H1 (cell line): ENCODE data around the gene GTF2F1. TPM values are rescaled to one million over a fixed set of nuclear protein-coding genes. Genes with fewer than 3 reads are reported as not detected.

Source experiments
- CTCF ChIA-PET: fragments of 300-600 bp; sonication (Branson Sonifier 250); formaldehyde crosslinking; loops from one replicate; lab custom pipeline; 2021; ENCODE audit not compliant: partially characterized antibody; lab: Charles Lee
- POLR2A ChIA-PET: fragments of 300-600 bp; sonication (Branson Sonifier 250); formaldehyde crosslinking; loops from one replicate; lab custom pipeline; 2021; ENCODE audit warnings: inconsistent platforms; ENCODE audit not compliant: partially characterized antibody; lab: Charles Lee
- DNase-seq, 2 experiments: peaks; one replicate each; pipeline versions ENCODE4 v3.0.0 to v3.0.0-alpha.2; 2010 to 2022; ENCODE audit warnings: low spot score in 2 of 2, low read depth in 1 of 2, mixed read lengths in 1 of 2
- FAIRE-seq: peaks from 2 replicates; lab custom pipeline; 2011; peaks lifted over from hg19 to GRCh38; lab: Jason Lieb, UNC
- H2AFZ ChIP-seq: 2 replicates; pipeline ENCODE4 v1.8.1; 2012; ENCODE audit warnings: low read length, inconsistent platforms
- H2AK5ac ChIP-seq: 2 replicates; pipeline ENCODE4 v1.6.1; 2013; ENCODE audit warnings: low read depth, low read length
- H2BK120ac ChIP-seq: replicated peaks from 2 replicates; pipeline ENCODE3; 2013; ENCODE audit warnings: low read depth, low read length, inconsistent platforms
- H2BK12ac ChIP-seq: 2 replicates; pipeline ENCODE4 v1.6.1; 2013; ENCODE audit warnings: low read depth, low read length
- H2BK15ac ChIP-seq: 2 replicates; pipeline ENCODE4 v1.6.1; 2013; ENCODE audit warnings: low read length
- H2BK20ac ChIP-seq: 2 replicates; pipeline ENCODE4 v1.6.1; 2013; ENCODE audit warnings: low read length
- H2BK5ac ChIP-seq: 2 replicates; pipeline ENCODE4 v1.6.1; 2013; ENCODE audit warnings: low read depth, low read length
- H3K14ac ChIP-seq: 2 replicates; pipeline ENCODE4 v1.6.1; 2013; ENCODE audit warnings: inconsistent platforms; ENCODE audit not compliant: insufficient read length
- H3K18ac ChIP-seq: 2 replicates; pipeline ENCODE4 v1.6.1; 2013; ENCODE audit warnings: low read length; ENCODE audit errors: extremely low read depth
- H3K23ac ChIP-seq: 2 replicates; pipeline ENCODE4 v1.6.1; 2013; ENCODE audit warnings: inconsistent platforms; ENCODE audit not compliant: insufficient read length
- H3K23me2 ChIP-seq: 2 replicates; pipeline ENCODE4 v1.6.1; 2013; ENCODE audit warnings: low read depth, low read length
- H3K27ac ChIP-seq: 2 replicates; pipeline ENCODE4 v1.6.1; 2011; ENCODE audit warnings: low read depth, low read length, inconsistent platforms
- H3K27me3 ChIP-seq, 4 experiments: replicated peaks in 1 of 4; 1 replicate in 1 of 4; 2 replicates in 3 of 4; pipeline versions ENCODE4 v1.6.1 to v1.8.1; 2011 to 2013; ENCODE audit warnings: low read length in 3 of 4, mild to moderate bottlenecking in 3 of 4, inconsistent platforms in 2 of 4, mixed read lengths in 2 of 4, moderate library complexity in 1 of 4; ENCODE audit not compliant: control insufficient read depth in 3 of 4, insufficient read depth in 3 of 4; ENCODE audit errors: extremely low read depth in 1 of 4
- H3K36me3 ChIP-seq, 4 experiments: 2 replicates each; pipeline versions ENCODE4 v1.6.1 to v1.8.1; 2011 to 2013; ENCODE audit warnings: mild to moderate bottlenecking in 4 of 4, low read length in 3 of 4, moderate library complexity in 2 of 4, control low read depth in 1 of 4, inconsistent platforms in 1 of 4; ENCODE audit not compliant: insufficient read depth in 4 of 4, control insufficient read depth in 2 of 4
- H3K4ac ChIP-seq: replicated peaks from 2 replicates; pipeline ENCODE3; 2013; ENCODE audit warnings: low read length, low read depth, mixed read lengths, inconsistent platforms; ENCODE audit not compliant: insufficient read length
- H3K4me1 ChIP-seq, 4 experiments: replicated peaks in 1 of 4; 1 replicate in 1 of 4; 2 replicates in 3 of 4; pipeline versions ENCODE4 v1.6.1 to v1.8.1; 2011 to 2013; ENCODE audit warnings: low read length in 3 of 4, inconsistent platforms in 2 of 4, mixed read lengths in 1 of 4; ENCODE audit not compliant: insufficient read depth in 4 of 4, control insufficient read depth in 3 of 4
- H3K4me2 ChIP-seq, 2 experiments: 2 replicates each; pipeline versions ENCODE4 v1.6.1 to v1.8.1; 2011 to 2013; ENCODE audit warnings: low read depth in 2 of 2, low read length in 2 of 2, control low read depth in 1 of 2, inconsistent platforms in 1 of 2, mild to moderate bottlenecking in 1 of 2; ENCODE audit not compliant: insufficient read depth in 1 of 2
- H3K4me3 ChIP-seq, 4 experiments: fragments of 200-600, 300-600 bp in 1 of 4; sonication (generic), shearing (Covaris generic), sonication (Bioruptor Twin) in 1 of 4; 2 replicates each; pipeline versions ENCODE4 v1.5.1 to v1.8.1; 2011 to 2016; ENCODE audit warnings: low read length in 4 of 4, low read depth in 3 of 4, control low read depth in 2 of 4, inconsistent platforms in 2 of 4, mild to moderate bottlenecking in 2 of 4, mixed read lengths in 1 of 4, moderate library complexity in 1 of 4; ENCODE audit not compliant: insufficient read depth in 2 of 4; ENCODE audit errors: extremely low read depth in 1 of 4
- H3K56ac ChIP-seq: replicated peaks from 2 replicates; pipeline ENCODE3; 2013; ENCODE audit warnings: low read depth, mild to moderate bottlenecking, mixed read lengths, low read length, inconsistent platforms; ENCODE audit not compliant: insufficient read length
- H3K79me1 ChIP-seq: 2 replicates; pipeline ENCODE4 v1.6.1; 2013; ENCODE audit warnings: low read depth, low read length, control low read depth
- H3K79me2 ChIP-seq, 2 experiments: 2 replicates each; pipeline versions ENCODE4 v1.6.1 to v1.8.1; 2012 to 2013; ENCODE audit warnings: low read length in 2 of 2, mild to moderate bottlenecking in 2 of 2, inconsistent platforms in 1 of 2; ENCODE audit not compliant: insufficient read depth in 2 of 2, control insufficient read depth in 1 of 2
- H3K9ac ChIP-seq, 4 experiments: replicated peaks in 1 of 4; 1 replicate in 1 of 4; 2 replicates in 3 of 4; pipeline versions ENCODE4 v1.6.1 to v1.8.1; 2011 to 2013; ENCODE audit warnings: low read depth in 3 of 4, low read length in 3 of 4, control low read depth in 2 of 4, mild to moderate bottlenecking in 2 of 4, moderate library complexity in 2 of 4, inconsistent platforms in 1 of 4; ENCODE audit errors: extremely low read depth in 1 of 4
- H3K9me3 ChIP-seq, 2 experiments: 2 replicates each; pipeline versions ENCODE4 v1.6.1 to v1.8.1; 2012 to 2013; ENCODE audit warnings: mild to moderate bottlenecking in 2 of 2, moderate library complexity in 2 of 2, control low read depth in 1 of 2, inconsistent platforms in 1 of 2, low read depth in 1 of 2, low read length in 1 of 2, mixed read lengths in 1 of 2; ENCODE audit not compliant: insufficient read depth in 2 of 2
- H4K20me1 ChIP-seq, 2 experiments: replicated peaks in 1 of 2; 2 replicates each; pipeline versions ENCODE3 to v1.8.1; 2011 to 2013; ENCODE audit warnings: inconsistent platforms in 2 of 2, low read length in 2 of 2, mild to moderate bottlenecking in 1 of 2; ENCODE audit not compliant: insufficient read depth in 2 of 2, control insufficient read depth in 1 of 2
- H4K5ac ChIP-seq: 2 replicates; pipeline ENCODE4 v1.6.1; 2013; ENCODE audit warnings: low read length, low read depth, mixed read lengths, inconsistent platforms; ENCODE audit not compliant: insufficient read length
- H4K8ac ChIP-seq: 2 replicates; pipeline ENCODE4 v1.8.0; 2013; ENCODE audit warnings: mild to moderate bottlenecking, moderate library complexity, low read length, inconsistent platforms; ENCODE audit not compliant: insufficient read depth; ENCODE audit errors: extremely low read depth
- H4K91ac ChIP-seq: replicated peaks from 2 replicates; pipeline ENCODE3; 2013; ENCODE audit warnings: low read length, mixed read lengths, inconsistent platforms; ENCODE audit not compliant: insufficient read length
- ASH2L ChIP-seq: fragments of 200-600, 300-600 bp; sonication (generic); IDR thresholded peaks from one replicate; pipeline ENCODE4 v1.7.1; 2017; ENCODE audit warnings: low read length
- BRCA1 ChIP-seq: IDR thresholded peaks from 2 replicates; pipeline ENCODE4 v1.6.1; 2012; ENCODE audit warnings: low read depth, low read length, improper control_type of control experiment
- E2F6 ChIP-seq: IDR thresholded peaks from 2 replicates; pipeline ENCODE4 v1.6.1; 2012; ENCODE audit warnings: inconsistent platforms
- FOSL1 ChIP-seq: IDR thresholded peaks from 2 replicates; pipeline ENCODE4 v1.6.1; 2011; ENCODE audit warnings: mild to moderate bottlenecking, low read depth, low read length, moderate library complexity; ENCODE audit not compliant: insufficient read depth
- NRF1 ChIP-seq: IDR thresholded peaks from 2 replicates; pipeline ENCODE4 v1.6.1; 2011; ENCODE audit warnings: mild to moderate bottlenecking, low read depth, low read length, improper control_type of control experiment
- POLR2A ChIP-seq, 2 experiments: IDR thresholded peaks; 1 replicate in 1 of 2; 2 replicates in 1 of 2; pipeline ENCODE4 v1.6.1; 2011; ENCODE audit warnings: low read depth in 2 of 2, low read length in 2 of 2, mild to moderate bottlenecking in 2 of 2; ENCODE audit errors: control extremely low read depth in 1 of 2
- SP1 ChIP-seq: IDR thresholded peaks from 2 replicates; pipeline ENCODE4 v1.6.1; 2011; ENCODE audit warnings: low read depth, low read length
- SRF ChIP-seq: IDR thresholded peaks from 2 replicates; pipeline ENCODE4 v1.6.1; 2011; ENCODE audit warnings: mild to moderate bottlenecking, low read depth, low read length, moderate library complexity
- TBP ChIP-seq: IDR thresholded peaks from 2 replicates; pipeline ENCODE4 v1.6.1; 2011; ENCODE audit warnings: low read depth, low read length, improper control_type of control experiment
- TCF12 ChIP-seq: IDR thresholded peaks from 2 replicates; pipeline ENCODE4 v1.6.1; 2011; ENCODE audit warnings: low read depth, mild to moderate bottlenecking, low read length
- USF2 ChIP-seq: IDR thresholded peaks from 2 replicates; pipeline ENCODE4 v1.6.1; 2011; ENCODE audit warnings: low read length, improper control_type of control experiment
- YY1 ChIP-seq: IDR thresholded peaks from 2 replicates; pipeline ENCODE4 v1.6.1; 2011; ENCODE audit warnings: low read depth, mild to moderate bottlenecking, low read length
- WGBS, 2 experiments: shearing (Covaris generic) in 1 of 2; methylation state at CpG; one replicate each; pipeline versions ENCODE4 v1.1.6 to v1.1.7; 2013 to 2015; ENCODE audit warnings: low lambda C conversion rate in 2 of 2, mixed read lengths in 2 of 2, inconsistent platforms in 1 of 2, low coverage in 1 of 2, missing lambda C conversion rate in 1 of 2; ENCODE audit not compliant: insufficient replicate concordance in 2 of 2, insufficient coverage in 1 of 2, insufficient read length in 1 of 2; ENCODE audit errors: extremely low coverage in 1 of 2, missing lambda C conversion rate in 1 of 2; 5-methylcytosine and 5-hydroxymethylcytosine counted together
- polyA plus RNA-seq, 7 experiments: library from polyadenylated mRNA; depleted of rRNA in 3 of 7; stranded (reverse) in 5 of 7; unstranded in 2 of 7; fragments of >200 nt in 5 of 7; fragments of 200-250 nt in 2 of 7; gene quantifications; 1 replicate in 5 of 7; 2 replicates in 1 of 7; 4 replicates in 1 of 7; pipeline versions ENCODE4 v1.2.1 to v1.2.3, GENCODE V29; 2011 to 2013; ENCODE audit warnings: missing spikeins in 2 of 7, mixed read lengths in 2 of 7
- total RNA-seq: library from RNA; stranded (reverse); fragmentation: NEBNext Ultra II Directional; extraction: Animal tissue kit (Norgen Biotek cat#: 25700); gene quantifications from 2 replicates; pipeline ENCODE4 v1.2.1, GENCODE V29; 2021

GTF2F1 gene
- total and polyA plus RNA-seq, 2 of the 8 experiments (the other 6 are each of a cell fraction or from before 2014, with no cell fraction given) = 29.3 to 56.3 TPM

- H3K4me1 ChIP-seq = peaks cover 0 to 2% (median 1%) of the 10 kb centered on the region in 4 experiments; a peak in 2 of 7 replicates
- peaks cover 5% of the 10 kb centered on the region; the same call in 1 of the 2 replicates for H3K23me2 ChIP-seq
- H3K18ac ChIP-seq = no peak overlapping the region
- WGBS, 2 experiments = 82% methylated on average over 5 of the region's 5 CpGs; no CpG with 5 or more reads in 1 of the 2 experiments
- no peak overlapping the region for H3K23ac ChIP-seq
- no peak overlapping the region for H4K91ac ChIP-seq
- no peak overlapping the region for H3K27ac ChIP-seq
- H3K27me3 ChIP-seq = no peaks in the 10 kb centered on the region
- H3K4me3 ChIP-seq = no peak overlapping the region
- H2BK5ac ChIP-seq = no peak overlapping the region
- H3K9me3 ChIP-seq = peaks cover 0 to 4% of the 10 kb centered on the region in 2 experiments; a peak in 1 of 4 replicates
- H4K8ac ChIP-seq = no peak overlapping the region
- no peaks in the 10 kb centered on the region for H4K20me1 ChIP-seq
- no peak overlapping the region for H2BK15ac ChIP-seq
- no peak overlapping the region for H3K14ac ChIP-seq
- H3K4me2 ChIP-seq = no peak overlapping the region
- H2AFZ ChIP-seq = no peak overlapping the region
- H3K36me3 ChIP-seq = peaks cover 0 to 4% (median 0%) of the 10 kb centered on the region in 4 experiments; a peak in 3 of 8 replicates
- H2BK12ac ChIP-seq = no peak overlapping the region
- peaks cover 0 to 6% of the 10 kb centered on the region in 2 experiments; a peak in 2 of 4 replicates for H3K79me2 ChIP-seq
- POLR2A ChIA-PET = interaction anchor here (1.4 to 2.9 kb wide), 3 partner anchors 13 to 65 kb away, joined by 4 to 17 read pairs (median 4); partner anchors contain the start of genes ALKBH7 and KHSRP
- H2BK20ac ChIP-seq = no peak overlapping the region
- no peak overlapping the region for H2BK120ac ChIP-seq
- DNase-seq = no peak
- peaks cover 4% of the 10 kb centered on the region for H3K79me1 ChIP-seq
- H3K56ac ChIP-seq = no peak overlapping the region
- no peak overlapping the region for H2AK5ac ChIP-seq
- H3K4ac ChIP-seq = no peak overlapping the region
- CTCF ChIA-PET = interaction anchor here (0.7 to 1.2 kb wide), 2 partner anchors 141 to 409 kb away, joined by 3 to 6 read pairs; no protein-coding TSS in a partner anchor
- H4K5ac ChIP-seq = no peak overlapping the region
- H3K9ac ChIP-seq = no peak overlapping the region
- FAIRE-seq = no peak
- no peak for TF ChIP-seq SRF
- no peak for TF ChIP-seq FOSL1
- no peak for TF ChIP-seq YY1
- TF ChIP-seq ASH2L = no peak
- no peak for TF ChIP-seq BRCA1
- no peak for TF ChIP-seq USF2
- TF ChIP-seq E2F6 = no peak
- no peak for TF ChIP-seq NRF1
- no peak for TF ChIP-seq POLR2A (IDR thresholded peaks at IDR 0.05; ENCODE audit: control extremely low read depth in 1 of 2, low read depth in 2 of 2, low read length in 2 of 2)
- no peak for TF ChIP-seq TBP
- no peak for TF ChIP-seq SP1
- no peak for TF ChIP-seq TCF12
Measured at GRCh38 chr19:6359568-6360341, 33.2 kb downstream of the GTF2F1 start.
